Neural crest cell (in vitro differentiated cells): ENCODE data around the gene GJA9. TPM values are rescaled to one million over a fixed set of nuclear protein-coding genes. Genes with fewer than 3 reads are reported as not detected.

Source experiments
- DNase-seq: peaks from one replicate; pipeline ENCODE4 v3.0.0; 2021; ENCODE audit warnings: low read depth, mixed read lengths, low spot score
- H3K27ac Mint-ChIP-seq: one replicate; pipeline ENCODE4 v1.8.0; 2021; ENCODE audit warnings: mild to moderate bottlenecking, mixed read lengths; ENCODE audit not compliant: unreplicated experiment
- H3K27me3 Mint-ChIP-seq: 2 replicates; pipeline ENCODE4 v1.8.0; 2021; ENCODE audit warnings: low read depth, mild to moderate bottlenecking, mixed read lengths
- H3K36me3 Mint-ChIP-seq: 2 replicates; pipeline ENCODE4 v1.8.0; 2021; ENCODE audit warnings: low read depth, mild to moderate bottlenecking, mixed read lengths
- H3K4me1 Mint-ChIP-seq: 2 replicates; pipeline ENCODE4 v1.8.0; 2021; ENCODE audit warnings: mixed read lengths
- H3K4me3 Mint-ChIP-seq: one replicate; pipeline ENCODE4 v1.8.0; 2021; ENCODE audit warnings: mild to moderate bottlenecking, mixed read lengths
- H3K9me3 Mint-ChIP-seq: 2 replicates; pipeline ENCODE4 v1.8.0; 2021; ENCODE audit warnings: mixed read lengths
- CTCF ChIP-seq: fragments of 200-600 bp; sonication (generic); conservative IDR thresholded peaks from 2 replicates; pipeline ENCODE4 v1.5.0; 2021; ENCODE audit warnings: antibody characterized with exemption, mild to moderate bottlenecking
- total RNA-seq: library from RNA; stranded (reverse); gene quantifications from 2 replicates; pipeline ENCODE4 v1.2.1, GENCODE V29; 2021

The GJA9 gene
- total RNA-seq, 1 donor from 2014 or later, result not detected

GRCh38 chr1:38875811-38876210 lies 5.6 kb downstream of the GJA9 start:
- Mint-ChIP-seq H3K4me3 (peak overlapping the region; percentile 53), H3K36me3 (no peaks in the 10 kb centered on the region), H3K27me3 (no peaks in the 10 kb centered on the region), H3K9me3 (no peaks in the 10 kb centered on the region), H3K27ac (no peak overlapping the region), H3K4me1 (peaks cover 17% of the 10 kb centered on the region)
- no peak for TF ChIP-seq CTCF
- no peak for DNase-seq

- Mint-ChIP-seq H3K27ac (peak within 1 kb of the TSS; percentile 88), H3K27me3 (no peaks in the 10 kb centered on the region), H3K4me3 (peak within 1 kb of the TSS; percentile 97), H3K9me3 (no peaks in the 10 kb centered on the region), H3K36me3 (no peaks in the 10 kb centered on the region), H3K4me1 (peaks cover 17% of the 10 kb centered on the region)
- peak; percentile 21 for TF ChIP-seq CTCF
- DNase-seq, result peak; percentile 94
Observed at GRCh38 chr1:38873027-38873969, 8.1 kb downstream of the GJA9 start, which contains the start of gene MYCBP. MYCBP (minus strand) TSS chr1:38873348; CDS start chr1:38873305, 43 bp downstream.

- Mint-ChIP-seq H3K27ac (no peak overlapping the region), H3K27me3 (no peaks in the 10 kb centered on the region), H3K4me3 (peak overlapping the region; percentile 97), H3K4me1 (peaks cover 17% of the 10 kb centered on the region), H3K36me3 (no peaks in the 10 kb centered on the region), H3K9me3 (no peaks in the 10 kb centered on the region)
- TF ChIP-seq CTCF, result no peak
- DNase-seq, result no peak
Observed at GRCh38 chr1:38872401-38873026, 8.9 kb downstream of the GJA9 start.

GRCh38 chr1:38870996-38871395 lies 10.4 kb downstream of the GJA9 start:
- peak overlapping the region; percentile 97 for H3K4me3 Mint-ChIP-seq
- H3K36me3 Mint-ChIP-seq, result no peaks in the 10 kb centered on the region
- no peak for DNase-seq
- no peak for TF ChIP-seq CTCF
- H3K27me3 Mint-ChIP-seq, result no peaks in the 10 kb centered on the region
- H3K9me3 Mint-ChIP-seq, result no peaks in the 10 kb centered on the region
- H3K27ac Mint-ChIP-seq, result no peak overlapping the region
- H3K4me1 Mint-ChIP-seq, result peaks cover 17% of the 10 kb centered on the region

- Mint-ChIP-seq H3K27ac (no peak overlapping the region), H3K4me3 (no peak overlapping the region), H3K36me3 (no peaks in the 10 kb centered on the region), H3K4me1 (peaks cover 25% of the 10 kb centered on the region), H3K27me3 (no peaks in the 10 kb centered on the region), H3K9me3 (no peaks in the 10 kb centered on the region)
- TF ChIP-seq CTCF, result no peak
- DNase-seq, result no peak
Observed at GRCh38 chr1:38867208-38867607, 14.2 kb downstream of the GJA9 start.
